ENCODE data around the gene OR6M1.

The OR6M1 gene

GRCh38 chr11:123838659-123839058 is 32.5 kb upstream of the OR6M1 start:
- no peak for DNase-seq
- Mint-ChIP-seq H3K4me1 (peaks cover 8% of the 10 kb centered on the region), H3K9me3 (no peaks in the 10 kb centered on the region), H3K27me3 (ENCODE audit: low read depth, poor library complexity) (no peaks in the 10 kb centered on the region), H3K36me3 (ENCODE audit: low read depth) (no peaks in the 10 kb centered on the region), H3K4me3 (no peak overlapping the region), H3K27ac (no peak overlapping the region)
- TF ChIP-seq CTCF (IDR thresholded peaks at IDR 0.05) = no peak

DNA sequence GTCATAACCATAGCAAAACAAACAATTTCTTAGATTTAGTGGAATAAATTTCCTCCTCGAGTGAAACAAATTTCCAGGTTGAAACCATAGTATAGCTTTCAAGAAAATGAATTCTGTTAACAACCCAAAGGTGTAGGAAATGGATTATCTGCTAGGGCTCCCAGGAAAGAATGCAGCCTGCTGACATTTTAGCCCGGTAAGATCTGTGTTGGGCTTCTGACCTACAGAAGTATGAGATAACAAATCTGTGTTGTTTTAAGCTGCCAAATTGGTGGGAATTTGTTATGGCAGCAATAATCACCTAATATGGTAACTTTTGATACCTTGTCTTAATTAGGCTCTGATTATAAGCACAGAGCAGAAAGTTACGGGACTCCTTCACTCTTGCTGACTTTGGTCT is 32.0 kb upstream of the OR6M1 start:
- no peaks in the 10 kb centered on the region for H3K27me3 Mint-ChIP-seq (ENCODE audit: low read depth, poor library complexity)
- TF ChIP-seq CTCF (IDR thresholded peaks at IDR 0.05) = no peak
- H3K9me3 Mint-ChIP-seq = no peaks in the 10 kb centered on the region
- no peak for DNase-seq
- H3K4me3 Mint-ChIP-seq = no peak overlapping the region
- no peak overlapping the region for H3K27ac Mint-ChIP-seq
- H3K4me1 Mint-ChIP-seq = peaks cover 8% of the 10 kb centered on the region
- H3K36me3 Mint-ChIP-seq (ENCODE audit: low read depth) = no peaks in the 10 kb centered on the region

DNA sequence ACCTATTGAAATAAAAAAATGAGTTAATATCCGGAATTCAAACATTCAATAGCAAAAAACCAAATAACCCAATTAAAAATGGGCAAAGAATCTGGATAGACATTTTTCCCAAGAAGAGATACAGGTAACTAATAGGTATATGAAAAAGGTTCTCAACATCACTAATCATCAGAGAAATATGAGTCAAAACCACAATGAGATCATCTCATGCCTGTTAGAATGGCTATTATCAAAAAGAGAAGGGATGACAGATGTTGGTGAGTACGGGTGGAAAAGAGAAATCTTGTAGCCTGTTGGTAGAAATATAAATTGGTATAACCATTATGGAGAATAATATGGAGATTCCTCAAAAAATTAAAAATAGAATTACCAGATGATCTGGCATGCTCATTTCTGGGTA is 26.9 kb upstream of the OR6M1 start:
- DNase-seq = no peak
- Mint-ChIP-seq H3K9me3 (peaks cover 9% of the 10 kb centered on the region), H3K4me1 (peaks cover under 1% of the 10 kb centered on the region), H3K27me3 (ENCODE audit: low read depth, poor library complexity) (peaks cover 2% of the 10 kb centered on the region), H3K27ac (no peak overlapping the region), H3K36me3 (ENCODE audit: low read depth) (peaks cover 7% of the 10 kb centered on the region), H3K4me3 (no peak overlapping the region)
- TF ChIP-seq CTCF (IDR thresholded peaks at IDR 0.05) = no peak

DNA sequence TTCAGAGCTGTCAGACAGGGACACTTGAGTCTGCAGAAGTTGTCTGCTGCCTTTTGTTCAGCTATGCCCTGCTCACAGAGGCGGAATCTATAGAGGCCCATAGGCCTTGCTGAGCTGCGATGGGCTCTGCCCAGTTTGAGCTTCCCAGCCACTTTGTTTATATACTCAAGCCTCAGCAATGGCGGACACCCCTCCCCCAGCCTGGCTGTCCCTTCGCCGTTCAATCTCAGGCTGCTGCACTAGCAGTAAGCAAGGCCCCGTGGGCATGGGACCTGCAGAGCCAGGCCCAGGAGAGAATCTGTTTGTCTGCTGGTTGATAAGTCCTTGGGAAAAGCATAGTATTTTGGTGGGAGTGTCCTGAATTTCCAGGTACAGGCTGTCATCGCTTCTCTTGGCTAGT is 23.6 kb upstream of the OR6M1 start:
- H3K4me3 Mint-ChIP-seq = no peak overlapping the region
- H3K4me1 Mint-ChIP-seq = no peaks in the 10 kb centered on the region
- peaks cover 7% of the 10 kb centered on the region for H3K36me3 Mint-ChIP-seq (ENCODE audit: low read depth)
- no peak overlapping the region for H3K27ac Mint-ChIP-seq
- DNase-seq = no peak
- no peak for TF ChIP-seq CTCF (IDR thresholded peaks at IDR 0.05)
- H3K27me3 Mint-ChIP-seq (ENCODE audit: low read depth, poor library complexity) = peaks cover 6% of the 10 kb centered on the region
- H3K9me3 Mint-ChIP-seq = peaks cover 15% of the 10 kb centered on the region

DNA sequence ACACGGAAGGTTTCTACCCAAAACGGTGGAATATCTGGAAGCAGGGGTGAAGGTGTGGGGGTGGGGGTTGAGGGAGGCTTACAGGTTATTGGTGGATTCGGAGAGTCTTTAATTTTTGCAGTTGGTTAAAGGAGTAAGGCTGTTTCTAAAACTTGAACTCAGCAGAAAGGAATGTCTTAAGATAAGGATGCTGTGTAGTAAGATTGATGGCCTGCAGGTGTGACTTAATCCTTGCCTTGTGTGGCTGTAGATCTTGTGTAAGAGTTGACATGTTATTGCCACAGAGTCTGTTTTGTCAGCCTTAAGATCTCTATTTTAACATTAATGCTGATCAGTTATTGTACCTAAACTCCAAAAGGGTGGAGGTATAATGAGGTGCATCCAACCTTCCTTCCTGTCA is 16.4 kb upstream of the OR6M1 start:
- peak; percentile 8 for DNase-seq
- Mint-ChIP-seq H3K9me3 (peaks cover 28% of the 10 kb centered on the region), H3K27me3 (ENCODE audit: low read depth, poor library complexity) (peaks cover 4% of the 10 kb centered on the region), H3K27ac (peak overlapping the region; percentile 99), H3K36me3 (ENCODE audit: low read depth) (peaks cover 7% of the 10 kb centered on the region), H3K4me1 (peaks cover 19% of the 10 kb centered on the region), H3K4me3 (peak overlapping the region; percentile 68)
- TF ChIP-seq CTCF (IDR thresholded peaks at IDR 0.05) = no peak

GRCh38 chr11:123822032-123822431 is 15.9 kb upstream of the OR6M1 start:
- H3K27me3 Mint-ChIP-seq (ENCODE audit: low read depth, poor library complexity) = peaks cover 4% of the 10 kb centered on the region
- no peak for DNase-seq
- peaks cover 24% of the 10 kb centered on the region for H3K9me3 Mint-ChIP-seq
- H3K27ac Mint-ChIP-seq = peak overlapping the region; percentile 99
- H3K4me1 Mint-ChIP-seq = peaks cover 19% of the 10 kb centered on the region
- H3K4me3 Mint-ChIP-seq = peak overlapping the region; percentile 68
- TF ChIP-seq CTCF (IDR thresholded peaks at IDR 0.05) = no peak
- H3K36me3 Mint-ChIP-seq (ENCODE audit: low read depth) = peaks cover 7% of the 10 kb centered on the region

All from nephron progenitor cell (in vitro differentiated cells).